ENCODE data around the gene TM7SF3.

GRCh38 chr12:26963413-26963812 lies 50.8 kb downstream of the TM7SF3 start:
- TF ChIP-seq SIN3A (IDR thresholded peaks at IDR 0.05; ENCODE audit: borderline replicate concordance, insufficient read depth, low read length): no peak
- no peak for TF ChIP-seq TAF1 (IDR thresholded peaks at IDR 0.05; ENCODE audit: borderline replicate concordance, insufficient read depth, low read length)
